Measurements from ENCODE around the gene MAPK6. TPM values are rescaled to one million over a fixed set of nuclear protein-coding genes. Genes with fewer than 3 reads are reported as not detected.

MAPK6 gene
- total and polyA plus RNA-seq, 2 donors (not counting 1 experiment from before 2014, with no cell fraction given) = 3.2 to 17.9 TPM

- TF ChIP-seq CTCF (IDR thresholded peaks at IDR 0.05) (no peak), EZH2 (IDR thresholded peaks at IDR 0.05; ENCODE audit: borderline replicate concordance, insufficient read depth, low read depth, low read length, poor library complexity, severe bottlenecking) (no peak)
- Mint-ChIP-seq H3K4me3 (peak overlapping the region; percentile 68), H3K4me1 (peaks cover 30% of the 10 kb centered on the region), H3K27ac (peak overlapping the region; percentile 52), H3K27me3 (no peaks in the 10 kb centered on the region), H3K9me3 (ENCODE audit: insufficient read depth) (no peaks in the 10 kb centered on the region)
- no peak overlapping the region for H3K4me3 ChIP-seq (ENCODE audit: control extremely low read depth in 1 of 5, extremely low read depth in 1 of 5, insufficient read depth in 1 of 5, low read depth in 2 of 5, low read length in 4 of 5)
- H3K27me3 ChIP-seq (replicated peaks in 1 of 4; ENCODE audit: control extremely low read depth in 1 of 4, control insufficient read depth in 3 of 4, insufficient read depth in 4 of 4, low read length in 3 of 4) = no peaks in the 10 kb centered on the region
- peak overlapping the region; percentile 84 for H3K4me2 ChIP-seq (replicated peaks; ENCODE audit: low read depth, low read length, poor library complexity, severe bottlenecking)
- H3K79me2 ChIP-seq (ENCODE audit: control insufficient read depth, insufficient read depth, low read length) = peaks cover 66% of the 10 kb centered on the region
- no peaks in the 10 kb centered on the region for H3K36me3 ChIP-seq (replicated peaks in 1 of 2; ENCODE audit: control extremely low read depth in 1 of 2, control insufficient read depth in 1 of 2, extremely low read depth in 1 of 2, insufficient read depth in 2 of 2, low read length in 1 of 2)
- no peak for ATAC-seq (ENCODE audit: low read depth)
- DNase-seq = peak; percentile 49
- peaks cover 39% of the 10 kb centered on the region for H4K20me1 ChIP-seq (ENCODE audit: control insufficient read depth, insufficient read depth, low read length, poor library complexity, severe bottlenecking)
- POLR2A ChIA-PET = interaction anchor here (0.6 kb wide), 1 partner anchor 1142 kb away, joined by 3 read pairs; no protein-coding TSS in a partner anchor
- no peak overlapping the region for H3K9ac ChIP-seq (ENCODE audit: low read length)
- H2AFZ ChIP-seq (ENCODE audit: insufficient read depth, low read depth, low read length, poor library complexity, severe bottlenecking) = no peak overlapping the region
- peaks cover 24 to 27% of the 10 kb centered on the region in 2 donors for H3K4me1 ChIP-seq (ENCODE audit: control insufficient read depth in 2 of 2, insufficient read depth in 2 of 2, low read length in 2 of 2)
- CTCF ChIA-PET = interaction anchor here (0.8 to 2.7 kb wide), 2 partner anchors 56 to 58 kb away, joined by 3 to 6 read pairs; no protein-coding TSS in a partner anchor
- intact Hi-C loops (cut with micrococcal nuclease) = loop anchor here (2.0 kb wide), 1 partner anchor 206 kb away; no protein-coding TSS in a partner anchor
- no peak overlapping the region for H3K27ac ChIP-seq (ENCODE audit: low read length in 2 of 2)
- H3K9me3 ChIP-seq (ENCODE audit: control extremely low read depth in 1 of 3, control insufficient read depth in 2 of 3, insufficient read depth in 1 of 3, low read length in 2 of 3) = no peaks in the 10 kb centered on the region
- no CpG with 5 or more reads among the region's 4 CpGs for WGBS (ENCODE audit: insufficient coverage)
Measured at GRCh38 chr15:52021128-52021671, 2.2 kb downstream of the MAPK6 start.

- H3K9ac ChIP-seq (ENCODE audit: low read length) = no peak overlapping the region
- no peaks in the 10 kb centered on the region for H3K36me3 ChIP-seq (replicated peaks in 1 of 2; ENCODE audit: control extremely low read depth in 1 of 2, control insufficient read depth in 1 of 2, extremely low read depth in 1 of 2, insufficient read depth in 2 of 2, low read length in 1 of 2)
- peak overlapping the region; percentile 18 for H3K4me2 ChIP-seq (replicated peaks; ENCODE audit: low read depth, low read length, poor library complexity, severe bottlenecking)
- ChIA-PET POLR2A (no interaction called here), CTCF (interaction anchor here (0.7 to 2.7 kb wide), 2 partner anchors 57 to 417 kb away, joined by 3 to 6 read pairs; no protein-coding TSS in a partner anchor)
- H3K79me2 ChIP-seq (ENCODE audit: control insufficient read depth, insufficient read depth, low read length) = peaks cover 74% of the 10 kb centered on the region
- TF ChIP-seq EZH2 (IDR thresholded peaks at IDR 0.05; ENCODE audit: borderline replicate concordance, insufficient read depth, low read depth, low read length, poor library complexity, severe bottlenecking) (no peak), CTCF (IDR thresholded peaks at IDR 0.05) (no peak)
- no peak for DNase-seq
- H3K27me3 Mint-ChIP-seq = no peaks in the 10 kb centered on the region
- H3K9me3 Mint-ChIP-seq (ENCODE audit: insufficient read depth) = no peaks in the 10 kb centered on the region
- no peak overlapping the region for H3K27ac ChIP-seq (ENCODE audit: low read length in 2 of 2)
- H3K4me1 Mint-ChIP-seq = peaks cover 30% of the 10 kb centered on the region
- H4K20me1 ChIP-seq (ENCODE audit: control insufficient read depth, insufficient read depth, low read length, poor library complexity, severe bottlenecking) = peaks cover 39% of the 10 kb centered on the region
- no peak overlapping the region for H3K4me3 Mint-ChIP-seq
- no peak overlapping the region for H3K4me3 ChIP-seq (ENCODE audit: control extremely low read depth in 1 of 5, extremely low read depth in 1 of 5, insufficient read depth in 1 of 5, low read depth in 2 of 5, low read length in 4 of 5)
- ATAC-seq (ENCODE audit: low read depth) = no peak
- H3K27me3 ChIP-seq (replicated peaks in 1 of 4; ENCODE audit: control extremely low read depth in 1 of 4, control insufficient read depth in 3 of 4, insufficient read depth in 4 of 4, low read length in 3 of 4) = no peaks in the 10 kb centered on the region
- WGBS (ENCODE audit: insufficient coverage) = 31% methylated on average over 6 of the region's 10 CpGs
- no peaks in the 10 kb centered on the region for H3K9me3 ChIP-seq (ENCODE audit: control extremely low read depth in 1 of 3, control insufficient read depth in 2 of 3, insufficient read depth in 1 of 3, low read length in 2 of 3)
- intact Hi-C loops (cut with micrococcal nuclease) = loop anchor here (2.0 kb wide), 1 partner anchor 205 kb away; no protein-coding TSS in a partner anchor
- no peak overlapping the region for H3K27ac Mint-ChIP-seq
- H3K4me1 ChIP-seq (ENCODE audit: control insufficient read depth in 2 of 2, insufficient read depth in 2 of 2, low read length in 2 of 2) = peaks cover 24 to 27% of the 10 kb centered on the region in 2 donors
- H2AFZ ChIP-seq (ENCODE audit: insufficient read depth, low read depth, low read length, poor library complexity, severe bottlenecking) = no peak overlapping the region
Measured at GRCh38 chr15:52021892-52022540, 3.0 kb downstream of the MAPK6 start.
